Measurements from ENCODE around the gene SPRED2.
A peak's percentile ranks its signal among the peaks of the same experiment; 100 is the strongest.

The SPRED2 gene

GRCh38 chr2:65351948-65352595 is 80.3 kb downstream of the SPRED2 start:
- H3K4me3 ChIP-seq (ENCODE audit: low read length in 2 of 2), result no peak overlapping the region
- H3K9me3 ChIP-seq (ENCODE audit: control insufficient read depth in 2 of 2, low read length in 2 of 2), result no peaks in the 10 kb centered on the region
- H3K27me3 ChIP-seq (ENCODE audit: control insufficient read depth in 2 of 2, insufficient read depth in 2 of 2, low read length in 2 of 2), result no peaks in the 10 kb centered on the region
- no peak overlapping the region for H3K9ac ChIP-seq (ENCODE audit: low read depth in 1 of 2, low read length in 2 of 2)
- peaks cover 29 to 35% of the 10 kb centered on the region in 2 donors for H3K4me1 ChIP-seq (ENCODE audit: control insufficient read depth in 2 of 2, insufficient read depth in 2 of 2, low read length in 2 of 2)
- H3K27ac ChIP-seq (ENCODE audit: low read depth in 2 of 2, low read length in 2 of 2), result no peak overlapping the region
- H3K36me3 ChIP-seq (ENCODE audit: control insufficient read depth in 2 of 2, insufficient read depth in 2 of 2, low read length in 2 of 2), result no peaks in the 10 kb centered on the region

GRCh38 chr2:65351234-65351947 is 81.0 kb downstream of the SPRED2 start:
- no peak overlapping the region for H3K9ac ChIP-seq (ENCODE audit: low read depth in 1 of 2, low read length in 2 of 2)
- H3K27ac ChIP-seq (ENCODE audit: low read depth in 2 of 2, low read length in 2 of 2), result peak overlapping the region in 1 of 2 donors; percentile 29
- H3K4me3 ChIP-seq (ENCODE audit: low read length in 2 of 2), result no peak overlapping the region
- H3K4me1 ChIP-seq (ENCODE audit: control insufficient read depth in 2 of 2, insufficient read depth in 2 of 2, low read length in 2 of 2), result peaks cover 29 to 35% of the 10 kb centered on the region in 2 donors
- H3K9me3 ChIP-seq (ENCODE audit: control insufficient read depth in 2 of 2, low read length in 2 of 2), result no peaks in the 10 kb centered on the region
- no peaks in the 10 kb centered on the region for H3K36me3 ChIP-seq (ENCODE audit: control insufficient read depth in 2 of 2, insufficient read depth in 2 of 2, low read length in 2 of 2)
- no peaks in the 10 kb centered on the region for H3K27me3 ChIP-seq (ENCODE audit: control insufficient read depth in 2 of 2, insufficient read depth in 2 of 2, low read length in 2 of 2)

- peak overlapping the region; percentile 10 to 29 for H3K27ac ChIP-seq (ENCODE audit: low read depth in 2 of 2, low read length in 2 of 2)
- no peaks in the 10 kb centered on the region for H3K36me3 ChIP-seq (ENCODE audit: control insufficient read depth in 2 of 2, insufficient read depth in 2 of 2, low read length in 2 of 2)
- H3K9me3 ChIP-seq (ENCODE audit: control insufficient read depth in 2 of 2, low read length in 2 of 2), result no peaks in the 10 kb centered on the region
- H3K9ac ChIP-seq (ENCODE audit: low read depth in 1 of 2, low read length in 2 of 2), result no peak overlapping the region
- no peak overlapping the region for H3K4me3 ChIP-seq (ENCODE audit: low read length in 2 of 2)
- peaks cover 29 to 32% of the 10 kb centered on the region in 2 donors for H3K4me1 ChIP-seq (ENCODE audit: control insufficient read depth in 2 of 2, insufficient read depth in 2 of 2, low read length in 2 of 2)
- H3K27me3 ChIP-seq (ENCODE audit: control insufficient read depth in 2 of 2, insufficient read depth in 2 of 2, low read length in 2 of 2), result no peaks in the 10 kb centered on the region
These were observed 81.7 kb downstream of the SPRED2 start for GRCh38 chr2:65350651-65351056.

- no peaks in the 10 kb centered on the region for H3K36me3 ChIP-seq (ENCODE audit: control insufficient read depth in 2 of 2, insufficient read depth in 2 of 2, low read length in 2 of 2)
- no peak overlapping the region for H3K9ac ChIP-seq (ENCODE audit: low read depth in 1 of 2, low read length in 2 of 2)
- H3K27me3 ChIP-seq (ENCODE audit: control insufficient read depth in 2 of 2, insufficient read depth in 2 of 2, low read length in 2 of 2), result no peaks in the 10 kb centered on the region
- H3K4me1 ChIP-seq (ENCODE audit: control insufficient read depth in 2 of 2, insufficient read depth in 2 of 2, low read length in 2 of 2), result peaks cover 27 to 29% of the 10 kb centered on the region in 2 donors
- H3K27ac ChIP-seq (ENCODE audit: low read depth in 2 of 2, low read length in 2 of 2), result no peak overlapping the region
- no peak overlapping the region for H3K4me3 ChIP-seq (ENCODE audit: low read length in 2 of 2)
- no peaks in the 10 kb centered on the region for H3K9me3 ChIP-seq (ENCODE audit: control insufficient read depth in 2 of 2, low read length in 2 of 2)
These were observed 82.5 kb downstream of the SPRED2 start for GRCh38 chr2:65349863-65350262.

DNA sequence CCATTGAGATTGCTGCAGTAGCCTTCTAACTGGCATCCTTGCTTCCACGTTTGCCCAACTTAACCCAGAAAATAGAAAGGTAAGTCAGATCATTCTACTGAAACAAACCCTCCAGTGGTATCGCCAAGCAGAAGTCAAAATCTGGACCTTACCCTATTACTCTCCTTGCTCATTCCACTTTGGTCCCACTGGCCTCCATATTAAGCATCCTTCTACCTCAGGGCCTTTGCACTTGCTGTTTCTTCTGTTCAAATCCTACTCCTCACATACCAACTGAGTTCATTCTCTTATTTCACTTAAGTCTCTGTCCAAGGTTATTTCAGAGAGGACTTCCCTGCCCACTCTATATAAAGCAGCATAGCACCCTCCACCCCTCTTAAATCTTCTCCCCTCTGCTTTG is 84.5 kb downstream of the SPRED2 start:
- Histone ChIP-seq H3K9ac (ENCODE audit: low read depth in 1 of 2, low read length in 2 of 2) (no peak overlapping the region), H3K9me3 (ENCODE audit: control insufficient read depth in 2 of 2, low read length in 2 of 2) (no peaks in the 10 kb centered on the region), H3K36me3 (ENCODE audit: control insufficient read depth in 2 of 2, insufficient read depth in 2 of 2, low read length in 2 of 2) (no peaks in the 10 kb centered on the region), H3K27me3 (ENCODE audit: control insufficient read depth in 2 of 2, insufficient read depth in 2 of 2, low read length in 2 of 2) (no peaks in the 10 kb centered on the region), H3K27ac (ENCODE audit: low read depth in 2 of 2, low read length in 2 of 2) (no peak overlapping the region), H3K4me1 (ENCODE audit: control insufficient read depth in 2 of 2, insufficient read depth in 2 of 2, low read length in 2 of 2) (peaks cover 20 to 22% of the 10 kb centered on the region in 2 donors), H3K4me3 (ENCODE audit: low read length in 2 of 2) (no peak overlapping the region)

- Histone ChIP-seq H3K9ac (ENCODE audit: low read depth in 1 of 2, low read length in 2 of 2) (no peak overlapping the region), H3K27ac (ENCODE audit: low read depth in 2 of 2, low read length in 2 of 2) (no peak overlapping the region), H3K4me3 (ENCODE audit: low read length in 2 of 2) (no peak overlapping the region), H3K9me3 (ENCODE audit: control insufficient read depth in 2 of 2, low read length in 2 of 2) (no peaks in the 10 kb centered on the region), H3K4me1 (ENCODE audit: control insufficient read depth in 2 of 2, insufficient read depth in 2 of 2, low read length in 2 of 2) (peaks cover 11% of the 10 kb centered on the region in 2 donors), H3K36me3 (ENCODE audit: control insufficient read depth in 2 of 2, insufficient read depth in 2 of 2, low read length in 2 of 2) (peaks cover 0 to under 1% of the 10 kb centered on the region in 2 donors), H3K27me3 (ENCODE audit: control insufficient read depth in 2 of 2, insufficient read depth in 2 of 2, low read length in 2 of 2) (no peaks in the 10 kb centered on the region)
These were observed 86.8 kb downstream of the SPRED2 start for GRCh38 chr2:65345631-65346030.

DNA sequence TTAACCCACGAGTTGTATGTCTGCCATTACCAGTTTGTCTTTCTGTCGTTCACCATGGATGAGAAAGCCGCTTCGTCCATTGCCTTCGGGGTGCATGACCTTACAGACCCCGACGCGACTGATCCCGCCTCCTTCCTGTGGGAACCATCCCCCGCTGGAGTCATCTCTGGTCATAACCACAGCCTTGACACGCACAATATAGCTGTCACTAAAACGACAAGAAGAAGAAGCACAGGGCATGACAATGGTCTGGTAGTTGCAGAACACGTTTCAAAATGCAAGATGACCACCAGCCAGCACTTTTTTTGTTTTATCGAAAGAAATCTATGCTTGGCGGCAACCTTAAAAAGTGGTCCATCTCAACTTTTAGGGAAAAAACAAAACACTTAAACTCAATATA is 87.7 kb downstream of the SPRED2 start:
- Histone ChIP-seq H3K4me3 (ENCODE audit: low read length in 2 of 2) (no peak overlapping the region), H3K27ac (ENCODE audit: low read depth in 2 of 2, low read length in 2 of 2) (no peak overlapping the region), H3K36me3 (ENCODE audit: control insufficient read depth in 2 of 2, insufficient read depth in 2 of 2, low read length in 2 of 2) (peaks cover 0 to 2% of the 10 kb centered on the region in 2 donors), H3K9me3 (ENCODE audit: control insufficient read depth in 2 of 2, low read length in 2 of 2) (no peaks in the 10 kb centered on the region), H3K4me1 (ENCODE audit: control insufficient read depth in 2 of 2, insufficient read depth in 2 of 2, low read length in 2 of 2) (peaks cover 2 to 4% of the 10 kb centered on the region in 2 donors), H3K27me3 (ENCODE audit: control insufficient read depth in 2 of 2, insufficient read depth in 2 of 2, low read length in 2 of 2) (no peaks in the 10 kb centered on the region), H3K9ac (ENCODE audit: low read depth in 1 of 2, low read length in 2 of 2) (no peak overlapping the region)

DNA sequence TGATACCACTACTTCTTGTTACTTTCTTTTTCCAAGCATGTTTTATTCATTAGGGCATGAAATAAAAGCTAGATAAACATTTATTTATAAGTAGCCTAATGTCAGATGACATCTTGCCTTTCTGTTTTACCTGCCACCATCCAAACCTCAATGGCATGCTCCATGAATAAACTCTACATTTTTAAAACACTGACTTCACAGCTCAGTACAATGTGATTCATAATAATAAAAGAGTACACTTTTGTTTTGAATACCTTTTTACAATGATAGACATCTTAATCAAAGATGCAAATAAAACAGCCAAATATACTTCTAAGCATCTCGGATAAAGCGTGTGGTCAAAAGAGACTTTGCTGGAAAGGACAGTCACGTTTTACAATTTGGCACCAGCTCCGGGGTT is 88.2 kb downstream of the SPRED2 start:
- Histone ChIP-seq H3K36me3 (ENCODE audit: control insufficient read depth in 2 of 2, insufficient read depth in 2 of 2, low read length in 2 of 2) (peaks cover 0 to 2% of the 10 kb centered on the region in 2 donors), H3K4me1 (ENCODE audit: control insufficient read depth in 2 of 2, insufficient read depth in 2 of 2, low read length in 2 of 2) (no peaks in the 10 kb centered on the region), H3K27ac (ENCODE audit: low read depth in 2 of 2, low read length in 2 of 2) (no peak overlapping the region), H3K4me3 (ENCODE audit: low read length in 2 of 2) (no peak overlapping the region), H3K27me3 (ENCODE audit: control insufficient read depth in 2 of 2, insufficient read depth in 2 of 2, low read length in 2 of 2) (no peaks in the 10 kb centered on the region), H3K9ac (ENCODE audit: low read depth in 1 of 2, low read length in 2 of 2) (no peak overlapping the region), H3K9me3 (ENCODE audit: control insufficient read depth in 2 of 2, low read length in 2 of 2) (no peaks in the 10 kb centered on the region)

- H3K4me3 ChIP-seq (ENCODE audit: low read length in 2 of 2), result no peak overlapping the region
- H3K27me3 ChIP-seq (ENCODE audit: control insufficient read depth in 2 of 2, insufficient read depth in 2 of 2, low read length in 2 of 2), result no peaks in the 10 kb centered on the region
- H3K27ac ChIP-seq (ENCODE audit: low read depth in 2 of 2, low read length in 2 of 2), result no peak overlapping the region
- H3K9me3 ChIP-seq (ENCODE audit: control insufficient read depth in 2 of 2, low read length in 2 of 2), result no peaks in the 10 kb centered on the region
- H3K9ac ChIP-seq (ENCODE audit: low read depth in 1 of 2, low read length in 2 of 2), result no peak overlapping the region
- H3K36me3 ChIP-seq (ENCODE audit: control insufficient read depth in 2 of 2, insufficient read depth in 2 of 2, low read length in 2 of 2), result peaks cover 0 to 2% of the 10 kb centered on the region in 2 donors
- no peaks in the 10 kb centered on the region for H3K4me1 ChIP-seq (ENCODE audit: control insufficient read depth in 2 of 2, insufficient read depth in 2 of 2, low read length in 2 of 2)
These were observed 89.0 kb downstream of the SPRED2 start for GRCh38 chr2:65343386-65343785.

DNA sequence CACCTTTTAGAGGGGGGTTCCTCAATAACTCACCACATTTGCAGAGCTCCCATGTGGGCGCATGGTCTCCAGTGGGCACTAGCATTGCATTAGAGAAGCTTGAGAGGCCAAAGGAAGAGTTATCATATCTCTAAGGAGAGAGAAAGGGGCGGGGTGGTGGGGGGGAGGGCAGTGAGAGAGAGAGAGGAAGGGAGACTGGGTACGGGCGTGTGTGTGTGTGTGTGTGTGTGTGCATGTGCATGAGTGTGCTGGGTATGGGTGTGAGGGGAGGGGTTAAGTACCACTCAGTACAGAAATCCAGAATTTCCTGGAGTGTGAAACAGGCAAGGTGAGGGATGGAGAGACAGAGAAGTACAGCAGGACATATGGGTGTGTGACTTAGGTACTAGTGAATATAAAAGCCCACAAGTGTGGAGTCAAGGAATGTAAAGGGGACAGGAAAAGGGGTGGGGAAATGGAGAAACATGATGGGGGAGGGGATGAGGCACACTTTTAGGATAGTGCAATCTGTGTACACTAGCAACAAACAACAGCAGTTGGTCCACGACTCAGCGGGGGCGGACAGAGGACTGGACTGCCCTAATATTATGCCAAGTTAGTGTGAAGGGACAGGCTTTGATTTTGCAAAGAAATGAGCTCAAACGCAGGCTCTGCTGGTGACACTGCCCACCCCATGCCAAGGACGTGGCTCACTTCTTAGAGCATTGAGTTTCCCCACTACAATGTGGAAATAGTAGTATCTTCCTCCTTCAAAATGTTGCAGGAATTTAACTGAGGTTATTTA is 91.3 kb downstream of the SPRED2 start:
- H3K9ac ChIP-seq (ENCODE audit: low read depth in 1 of 2, low read length in 2 of 2), result no peak overlapping the region
- no peak overlapping the region for H3K4me3 ChIP-seq (ENCODE audit: low read length in 2 of 2)
- H3K9me3 ChIP-seq (ENCODE audit: control insufficient read depth in 2 of 2, low read length in 2 of 2), result no peaks in the 10 kb centered on the region
- peaks cover 0 to 2% of the 10 kb centered on the region in 2 donors for H3K36me3 ChIP-seq (ENCODE audit: control insufficient read depth in 2 of 2, insufficient read depth in 2 of 2, low read length in 2 of 2)
- H3K4me1 ChIP-seq (ENCODE audit: control insufficient read depth in 2 of 2, insufficient read depth in 2 of 2, low read length in 2 of 2), result no peaks in the 10 kb centered on the region
- no peak overlapping the region for H3K27ac ChIP-seq (ENCODE audit: low read depth in 2 of 2, low read length in 2 of 2)
- no peaks in the 10 kb centered on the region for H3K27me3 ChIP-seq (ENCODE audit: control insufficient read depth in 2 of 2, insufficient read depth in 2 of 2, low read length in 2 of 2)
